ENCODE measurements around the gene OXLD1.

Gene OXLD1

GRCh38 chr17:81684442-81684911 is 18.1 kb upstream of the OXLD1 start:
- no peaks in the 10 kb centered on the region for H3K27me3 ChIP-seq (replicated peaks)
- DNase-seq, result peak; percentile 81
- in situ Hi-C loops (cut with HindIII; ENCODE audit: low pct_ligation_motif_present, low sequenced_read_pairs), result no loop called here
- peaks cover 43% of the 10 kb centered on the region for H3K36me3 ChIP-seq (replicated peaks)
- peak overlapping the region; percentile 93 for H3K4me3 ChIP-seq (ENCODE audit: low read depth, low read length)
- H3K27ac ChIP-seq, result peak overlapping the region; percentile 96
- no peak for TF ChIP-seq CTCF (IDR thresholded peaks at IDR 0.05; ENCODE audit: low read depth, low read length, missing control alignments)

- peak within 1 kb of the TSS; percentile 93 for H3K4me3 ChIP-seq (ENCODE audit: low read depth, low read length)
- H3K27ac ChIP-seq, result peak within 1 kb of the TSS; percentile 96
- no peaks in the 10 kb centered on the region for H3K27me3 ChIP-seq (replicated peaks)
- no peak for TF ChIP-seq CTCF (IDR thresholded peaks at IDR 0.05; ENCODE audit: low read depth, low read length, missing control alignments)
- peaks cover 36% of the 10 kb centered on the region for H3K36me3 ChIP-seq (replicated peaks)
- in situ Hi-C loops (cut with HindIII; ENCODE audit: low pct_ligation_motif_present, low sequenced_read_pairs), result no loop called here
- peak; percentile 99 for DNase-seq
These were observed 17.4 kb upstream of the OXLD1 start, which contains the start of the genes ARL16 and HGS for GRCh38 chr17:81683584-81684441. TSS of gene ARL16 (minus strand) at chr17:81683797. CDS start at chr17:81683753, 44 bp downstream. TSS of gene HGS (plus strand) at chr17:81684011. CDS start at chr17:81684067, 56 bp downstream.

DNA sequence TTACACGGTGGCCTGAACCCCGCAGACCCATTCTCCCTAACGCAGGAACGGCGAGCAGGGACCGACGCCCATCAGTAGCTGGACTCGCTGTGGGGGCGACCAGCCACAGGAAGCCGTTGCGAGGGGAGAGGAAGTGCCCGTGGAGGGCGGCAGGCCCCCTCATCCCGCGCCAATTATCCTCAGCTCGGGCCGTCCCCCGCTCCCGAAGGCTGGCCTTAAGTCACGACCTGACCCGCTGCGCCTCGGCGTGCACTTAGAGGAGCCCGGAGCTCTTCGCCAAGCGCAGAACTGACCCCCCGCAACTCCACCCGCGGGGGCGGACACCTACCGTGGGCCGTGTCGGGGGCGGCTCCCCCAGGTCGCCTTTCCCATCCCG is 16.8 kb upstream of the OXLD1 start:
- Histone ChIP-seq H3K27me3 (replicated peaks) (no peaks in the 10 kb centered on the region), H3K4me3 (ENCODE audit: low read depth, low read length) (peak overlapping the region; percentile 93), H3K36me3 (replicated peaks) (peaks cover 30% of the 10 kb centered on the region), H3K27ac (peak overlapping the region; percentile 70)
- in situ Hi-C loops (cut with HindIII; ENCODE audit: low pct_ligation_motif_present, low sequenced_read_pairs), result no loop called here
- no peak for DNase-seq
- no peak for TF ChIP-seq CTCF (IDR thresholded peaks at IDR 0.05; ENCODE audit: low read depth, low read length, missing control alignments)

DNA sequence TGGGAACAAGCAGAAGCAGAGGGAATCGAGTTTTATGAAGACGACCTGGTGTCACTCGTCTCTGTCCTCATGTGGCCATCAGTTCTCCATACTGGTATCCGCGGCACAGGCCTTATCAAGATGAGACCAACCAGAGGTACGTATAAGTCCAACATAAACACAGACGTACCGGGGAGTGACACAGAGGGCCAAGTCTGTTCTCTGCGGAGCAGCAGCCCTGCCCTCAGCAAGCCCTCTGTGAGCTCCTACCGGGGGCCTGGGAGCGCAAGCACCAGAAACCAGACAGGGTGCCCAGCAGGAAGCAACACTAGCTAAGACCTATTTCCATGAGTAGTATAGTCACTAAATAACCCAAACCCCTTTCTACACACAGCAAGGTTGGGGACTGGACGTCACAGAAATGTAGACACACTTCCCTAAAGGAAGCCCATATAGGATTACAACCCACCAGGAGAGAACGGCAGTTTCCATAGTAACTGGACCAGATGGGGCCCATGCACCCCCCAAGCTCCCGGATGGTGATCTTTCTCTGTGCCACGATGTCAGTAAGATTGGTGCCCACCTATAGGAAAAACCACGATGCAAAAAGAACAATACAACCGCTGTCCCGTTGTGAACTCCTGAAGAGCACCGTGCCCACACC is 16.3 kb upstream of the OXLD1 start:
- TF ChIP-seq CTCF (IDR thresholded peaks at IDR 0.05; ENCODE audit: low read depth, low read length, missing control alignments), result no peak
- peak overlapping the region; percentile 70 for H3K27ac ChIP-seq

GRCh38 chr17:81681672-81682071 is 15.3 kb upstream of the OXLD1 start:
- no peak for DNase-seq
- peaks cover 16% of the 10 kb centered on the region for H3K36me3 ChIP-seq (replicated peaks)
- H3K27me3 ChIP-seq (replicated peaks), result no peaks in the 10 kb centered on the region
- in situ Hi-C loops (cut with HindIII; ENCODE audit: low pct_ligation_motif_present, low sequenced_read_pairs), result no loop called here
- H3K4me3 ChIP-seq (ENCODE audit: low read depth, low read length), result no peak overlapping the region
- H3K27ac ChIP-seq, result no peak overlapping the region
- TF ChIP-seq CTCF (IDR thresholded peaks at IDR 0.05; ENCODE audit: low read depth, low read length, missing control alignments), result no peak

More for the DNA sequence above, 16.3 kb upstream of the OXLD1 start:
- H3K27me3 ChIP-seq (replicated peaks), result no peaks in the 10 kb centered on the region
- in situ Hi-C loops (cut with HindIII; ENCODE audit: low pct_ligation_motif_present, low sequenced_read_pairs), result no loop called here
- peak; percentile 24 for DNase-seq
- peaks cover 25% of the 10 kb centered on the region for H3K36me3 ChIP-seq (replicated peaks)
- peak overlapping the region; percentile 93 for H3K4me3 ChIP-seq (ENCODE audit: low read depth, low read length)
